HEK293T (cell line): ENCODE measurements around the gene ADAMTS19.
"Not testable (repeated sequence)": the region's sequence is repeated elsewhere in the genome, so short reads cannot be mapped to it uniquely, and the experiment has no call there.

Source experiments
- CTCF ChIA-PET: fragments of 350-600 bp; formaldehyde crosslinking; extraction: SDS; loops from one replicate; lab custom pipeline; 2021; ENCODE audit warnings: antibody characterized with exemption, inconsistent platforms; lab: Yijun Ruan, JAX
- POLR2A ChIA-PET: fragments of 350-600 bp; formaldehyde crosslinking; extraction: SDS; loops from one replicate; lab custom pipeline; 2020; ENCODE audit warnings: antibody characterized with exemption, inconsistent platforms; lab: Yijun Ruan, JAX
- DNase-seq: peaks from one replicate; pipeline ENCODE4 v3.0.0; 2012; ENCODE audit warnings: mixed read lengths; ENCODE audit errors: extremely low spot score
- ARNT ChIP-seq: fragments of 450-650 bp; IDR thresholded peaks from 2 replicates; pipeline ENCODE4 v1.6.1; 2017; ENCODE audit warnings: mild to moderate bottlenecking
- BHLHE40 ChIP-seq: fragments of 450-650 bp; IDR thresholded peaks from 2 replicates; pipeline ENCODE4 v1.6.1; 2016; ENCODE audit warnings: mild to moderate bottlenecking, moderate library complexity, borderline replicate concordance
- CTBP1 ChIP-seq: fragments of 450-650 bp; IDR thresholded peaks from 2 replicates; pipeline ENCODE4 v1.6.1; 2016; ENCODE audit warnings: borderline replicate concordance
- ELF4 ChIP-seq: fragments of 450-650 bp; IDR thresholded peaks from 2 replicates; pipeline ENCODE4 v1.6.1; 2017; ENCODE audit warnings: antibody characterized with exemption
- FOXA1 ChIP-seq: fragments of 450-650 bp; IDR thresholded peaks from 2 replicates; pipeline ENCODE4 v1.6.1; 2016; ENCODE audit warnings: mild to moderate bottlenecking
- FOXK2 ChIP-seq: fragments of 450-650 bp; IDR thresholded peaks from 2 replicates; pipeline ENCODE4 v1.6.1; 2016; ENCODE audit warnings: mild to moderate bottlenecking
- FOXM1 ChIP-seq: fragments of 450-650 bp; IDR thresholded peaks from 2 replicates; pipeline ENCODE4 v1.6.1; 2017; ENCODE audit warnings: mild to moderate bottlenecking, borderline replicate concordance
- HDGF ChIP-seq: fragments of 450-650 bp; IDR thresholded peaks from 2 replicates; pipeline ENCODE4 v1.6.1; 2017; ENCODE audit warnings: antibody characterized with exemption, borderline replicate concordance
- L3MBTL2 ChIP-seq: fragments of 450-650 bp; conservative IDR thresholded peaks from 2 replicates; pipeline ENCODE4 v1.6.1; 2016; ENCODE audit warnings: mild to moderate bottlenecking
- LEF1 ChIP-seq: fragments of 450-650 bp; IDR thresholded peaks from 2 replicates; pipeline ENCODE4 v1.6.1; 2017; ENCODE audit warnings: mild to moderate bottlenecking, borderline replicate concordance
- NFRKB ChIP-seq: fragments of 450-650 bp; IDR thresholded peaks from 2 replicates; pipeline ENCODE4 v1.6.1; 2016; ENCODE audit warnings: mild to moderate bottlenecking, moderate library complexity
- SP1 ChIP-seq: fragments of 450-650 bp; IDR thresholded peaks from 2 replicates; pipeline ENCODE4 v1.6.1; 2017
- SUZ12 ChIP-seq: fragments of 450-650 bp; IDR thresholded peaks from 2 replicates; pipeline ENCODE4 v1.6.1; 2016; ENCODE audit warnings: mild to moderate bottlenecking
- TARDBP ChIP-seq: fragments of 450-650 bp; IDR thresholded peaks from 2 replicates; pipeline ENCODE4 v1.6.1; 2016
- ZNF384 ChIP-seq: fragments of 450-650 bp; IDR thresholded peaks from 2 replicates; pipeline ENCODE4 v1.6.1; 2016
- TF ChIP-seq, protein P1 (sequence below): fragments of 450-650 bp; IDR thresholded peaks from 2 replicates; pipeline ENCODE4 v1.6.1; 2016

Gene ADAMTS19

GRCh38 chr5:129425031-129425430 lies 35.1 kb upstream of the ADAMTS19 start:
- TF ChIP-seq SP1, result no peak
- ChIA-PET CTCF (no interaction called here), POLR2A (no interaction called here)
- DNase-seq, result no peak

DNA sequence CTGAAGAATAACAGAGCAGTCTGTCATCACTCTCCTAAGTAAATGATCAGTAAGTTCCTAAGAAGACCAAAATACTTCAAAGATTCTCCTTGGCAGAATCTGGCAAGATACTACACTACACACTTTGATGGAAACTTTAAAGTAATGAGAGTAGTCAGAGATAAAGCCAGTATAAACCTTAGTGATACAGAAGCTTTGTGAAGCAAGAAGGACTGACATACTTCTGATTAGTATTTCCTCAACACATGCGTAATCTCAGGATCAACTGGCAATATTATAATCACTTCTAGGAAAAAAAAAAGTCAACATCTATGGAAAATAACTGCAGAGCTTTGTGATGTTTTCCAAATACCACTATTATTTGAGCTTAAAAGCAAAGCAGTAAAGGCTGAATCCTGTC lies 34.0 kb upstream of the ADAMTS19 start:
- ChIA-PET CTCF (interaction anchor here (0.5 kb wide), 1 partner anchor 9 kb away, joined by 3 read pairs; no protein-coding TSS in a partner anchor), POLR2A (no interaction called here)
- no peak for TF ChIP-seq SUZ12
- TF ChIP-seq HDGF, result no peak
- no peak for DNase-seq

DNA sequence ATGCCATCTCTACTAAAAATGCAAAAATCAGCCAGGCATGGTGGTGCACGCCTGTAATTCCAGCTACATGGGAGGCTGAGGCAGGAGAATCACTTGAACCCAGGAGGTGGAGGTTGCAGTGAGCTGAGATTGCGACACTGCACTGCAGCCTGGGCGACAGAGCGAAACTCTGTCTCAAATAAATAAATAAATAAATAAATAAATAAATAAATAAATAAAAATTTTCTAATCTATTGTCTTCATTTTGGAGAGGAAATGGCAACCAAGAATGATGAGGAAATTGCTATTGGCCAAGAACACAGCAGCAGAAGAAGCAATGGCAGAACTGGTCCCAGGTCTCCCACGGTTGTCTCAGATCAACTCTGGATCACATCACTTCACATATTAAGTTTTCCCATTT lies 31.5 kb upstream of the ADAMTS19 start:
- POLR2A ChIA-PET, CTCF ChIA-PET, DNase-seq: not testable (repeated sequence)

DNA sequence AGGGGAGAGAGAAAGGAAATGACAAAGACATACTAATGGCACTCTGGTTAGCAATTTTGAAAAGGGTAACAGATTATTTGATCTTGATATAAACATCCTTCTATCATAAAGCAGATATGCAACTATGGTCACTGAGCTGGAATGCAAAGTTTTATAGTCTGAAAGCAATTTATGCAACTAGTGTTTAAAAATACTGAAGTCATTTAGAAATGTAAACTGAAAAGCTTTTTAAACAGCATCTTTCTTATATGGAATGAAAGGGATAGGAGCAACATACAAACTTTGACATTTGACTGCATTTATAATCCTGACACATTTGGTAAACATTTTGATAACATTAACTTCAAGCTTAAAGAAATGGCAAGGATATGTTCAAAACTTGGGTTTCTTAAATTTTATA lies 28.7 kb upstream of the ADAMTS19 start:
- ChIA-PET CTCF (no interaction called here), POLR2A (no interaction called here)
- TF ChIP-seq FOXA1 (no peak), BHLHE40 (no peak), SP1 (no peak), CTBP1 (no peak), TARDBP (no peak)
- TF ChIP-seq, protein P1, sequence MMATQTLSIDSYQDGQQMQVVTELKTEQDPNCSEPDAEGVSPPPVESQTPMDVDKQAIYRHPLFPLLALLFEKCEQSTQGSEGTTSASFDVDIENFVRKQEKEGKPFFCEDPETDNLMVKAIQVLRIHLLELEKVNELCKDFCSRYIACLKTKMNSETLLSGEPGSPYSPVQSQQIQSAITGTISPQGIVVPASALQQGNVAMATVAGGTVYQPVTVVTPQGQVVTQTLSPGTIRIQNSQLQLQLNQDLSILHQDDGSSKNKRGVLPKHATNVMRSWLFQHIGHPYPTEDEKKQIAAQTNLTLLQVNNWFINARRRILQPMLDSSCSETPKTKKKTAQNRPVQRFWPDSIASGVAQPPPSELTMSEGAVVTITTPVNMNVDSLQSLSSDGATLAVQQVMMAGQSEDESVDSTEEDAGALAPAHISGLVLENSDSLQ, result no peak
- no peak for DNase-seq

GRCh38 chr5:129438322-129438721 lies 21.8 kb upstream of the ADAMTS19 start:
- POLR2A ChIA-PET, result no interaction called here
- CTCF ChIA-PET, result no interaction called here
- TF ChIP-seq SUZ12 (no peak), ZNF384 (0 out of 2 replicates have a peak, but pooled peaks have one; percentile 24)
- no peak for DNase-seq

- ChIA-PET POLR2A (no interaction called here), CTCF (interaction anchor here (0.6 kb wide), 1 partner anchor 40 kb away, joined by 3 read pairs; no protein-coding TSS in a partner anchor)
- DNase-seq, result no peak
- no peak for TF ChIP-seq SUZ12
- no peak for TF ChIP-seq HDGF
- TF ChIP-seq TARDBP, result no peak
- no peak for TF ChIP-seq FOXM1
- TF ChIP-seq SP1, result no peak
- no peak for TF ChIP-seq FOXK2
- TF ChIP-seq, protein P1, result no peak
- TF ChIP-seq ARNT, result no peak
- TF ChIP-seq FOXA1, result no peak
- no peak for TF ChIP-seq ELF4
- TF ChIP-seq CTBP1, result no peak
- TF ChIP-seq L3MBTL2, result no peak
- TF ChIP-seq NFRKB, result no peak
- TF ChIP-seq ZNF384, result no peak
- no peak for TF ChIP-seq LEF1
- no peak for TF ChIP-seq BHLHE40
Observed at GRCh38 chr5:129440424-129440823, 19.7 kb upstream of the ADAMTS19 start.

DNA sequence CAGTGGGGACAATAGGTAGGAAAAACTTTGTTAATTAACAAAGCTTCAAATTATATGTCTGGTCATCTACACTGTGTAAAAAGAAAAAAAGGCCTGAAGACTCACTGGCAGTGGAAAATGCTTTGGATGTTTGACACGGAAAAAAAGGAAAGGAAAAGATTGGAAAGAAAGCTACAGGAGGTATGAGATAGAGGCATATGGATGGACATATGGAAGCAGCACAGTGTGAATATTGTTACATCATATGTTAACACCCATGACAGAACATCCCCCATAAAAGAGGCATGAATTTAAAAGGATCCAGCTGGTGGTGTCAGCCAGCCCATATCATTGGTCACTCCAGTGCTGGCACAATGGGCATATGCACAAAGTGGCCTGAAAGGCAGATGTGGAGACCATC lies 19.0 kb upstream of the ADAMTS19 start:
- DNase-seq, result no peak
- ChIA-PET CTCF (no interaction called here), POLR2A (no interaction called here)
- TF ChIP-seq FOXK2, result no peak
- no peak for TF ChIP-seq TARDBP
- TF ChIP-seq ARNT, result no peak
- TF ChIP-seq CTBP1, result no peak
- no peak for TF ChIP-seq FOXM1

- CTCF ChIA-PET, result no interaction called here
- POLR2A ChIA-PET, result no interaction called here
- no peak for DNase-seq
- TF ChIP-seq ELF4, result no peak
- TF ChIP-seq NFRKB, result no peak
- TF ChIP-seq HDGF, result no peak
Observed at GRCh38 chr5:129445379-129445778, 14.7 kb upstream of the ADAMTS19 start.

DNA sequence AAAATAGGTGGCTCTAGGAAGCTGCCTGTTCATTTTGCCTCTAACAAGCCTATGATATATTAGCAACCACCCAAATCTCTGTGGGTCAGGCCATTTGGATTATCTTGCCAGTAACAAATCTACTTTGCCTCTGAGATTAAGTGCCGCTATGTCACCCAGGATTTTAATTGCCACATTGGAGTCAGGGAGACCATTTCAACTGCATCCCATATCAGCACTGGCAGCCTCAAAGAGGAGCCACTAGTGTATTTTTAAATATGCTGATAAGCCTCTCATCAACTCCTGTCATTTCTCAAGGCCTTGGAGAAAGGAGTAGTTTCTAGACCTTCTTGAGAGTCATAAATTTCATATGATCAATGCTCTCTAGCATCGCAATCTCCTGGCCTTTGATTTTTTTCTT lies 12.1 kb upstream of the ADAMTS19 start:
- no peak for DNase-seq
- TF ChIP-seq BHLHE40, result no peak
- no peak for TF ChIP-seq L3MBTL2
- TF ChIP-seq CTBP1, result no peak
- TF ChIP-seq TARDBP, result no peak
- TF ChIP-seq SP1, result no peak
- no peak for TF ChIP-seq ELF4
- no peak for TF ChIP-seq NFRKB
- no peak for TF ChIP-seq FOXK2
- CTCF ChIA-PET, result no interaction called here
- POLR2A ChIA-PET, result no interaction called here
